Peyer's patch (tissue), 4 donors: ENCODE data around the gene MYOM3. TPM values are rescaled to one million over a fixed set of nuclear protein-coding genes. Genes with fewer than 3 reads are reported as not detected.

Experiments used
- DNase-seq, 3 donors: peaks; one replicate each; pipeline ENCODE4 v3.0.0-alpha.2; 2017 to 2019
- H3K27ac ChIP-seq, 4 donors: fragments of 200-600 bp; sonication (generic); one replicate each; pipeline ENCODE4 v1.5.1; 2016 to 2019
- H3K27me3 ChIP-seq, 2 donors: fragments of 200-600 bp; sonication (generic); one replicate each; pipeline ENCODE4 v1.5.1; 2019
- H3K36me3 ChIP-seq, 3 donors: fragments of 200-600 bp; sonication (generic); one replicate each; pipeline ENCODE4 v1.5.1; 2016 to 2019
- H3K4me1 ChIP-seq, 4 donors: fragments of 200-600 bp; sonication (generic); one replicate each; pipeline ENCODE4 v1.5.1; 2016 to 2019
- H3K4me3 ChIP-seq, 4 donors: fragments of 200-600 bp; sonication (generic); 1 replicate in 3 of 4; 2 replicates in 1 of 4; pipeline ENCODE4 v1.5.1; 2016 to 2019; ENCODE audit warnings: mild to moderate bottlenecking in 1 of 4
- H3K9me3 ChIP-seq, 4 donors: fragments of 200-600 bp; sonication (generic); one replicate each; pipeline ENCODE4 v1.5.1; 2016 to 2019; ENCODE audit warnings: mild to moderate bottlenecking in 1 of 4
- CTCF ChIP-seq, 6 experiments: fragments of 450-650 bp in 4 of 6; fragments of 200-600 bp in 2 of 6; sonication (generic) in 1 of 6; IDR thresholded peaks; one replicate each; pipeline ENCODE4 v1.5.1; 2017 to 2019; ENCODE audit warnings: antibody characterized with exemption in 6 of 6, mild to moderate bottlenecking in 3 of 6, moderate library complexity in 1 of 6
- POLR2A ChIP-seq, 2 donors: fragments of 450-650 bp; IDR thresholded peaks; one replicate each; pipeline ENCODE4 v1.5.1; 2017; ENCODE audit warnings: antibody characterized with exemption in 2 of 2, mild to moderate bottlenecking in 2 of 2, moderate library complexity in 2 of 2
- total RNA-seq, 4 donors: library from RNA; depleted of rRNA; stranded (reverse); fragments of >200 nt; gene quantifications; one replicate each; pipeline ENCODE4 v1.1.0, GENCODE V29; 2016

Gene MYOM3
- total RNA-seq, 4 donors from 2014 or later, result 10.7 to 40.8 (median 24.7) TPM

DNA sequence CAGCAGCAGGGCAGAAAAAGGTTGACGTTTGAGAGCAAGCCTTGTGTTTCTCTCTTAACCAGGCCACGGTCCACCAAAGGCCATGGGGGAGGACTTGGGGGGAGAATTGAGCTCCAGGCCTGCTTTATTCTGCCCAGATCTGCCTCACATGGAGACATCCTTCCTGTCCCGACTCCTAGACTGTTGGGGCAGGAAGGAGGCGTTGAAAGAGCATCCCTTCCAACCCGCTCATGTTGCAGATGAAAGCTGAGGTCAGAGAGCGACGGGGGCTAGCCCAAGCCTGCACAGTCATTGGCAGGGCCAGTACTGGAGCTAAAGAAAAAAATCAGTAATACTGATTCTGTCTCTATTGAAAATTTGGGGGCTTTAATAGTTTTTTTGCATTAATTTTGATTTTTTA lies 46.6 kb downstream of the MYOM3 start:
- no peaks in the 10 kb centered on the region for H3K4me1 ChIP-seq
- H3K4me3 ChIP-seq, result no peak overlapping the region
- peaks cover 0 to 10% (median 0%) of the 10 kb centered on the region in 3 donors for H3K36me3 ChIP-seq
- TF ChIP-seq POLR2A (IDR thresholded peaks at IDR 0.05), result no peak
- TF ChIP-seq CTCF (IDR thresholded peaks at IDR 0.05), result no peak
- no peaks in the 10 kb centered on the region for H3K9me3 ChIP-seq
- H3K27me3 ChIP-seq, result no peaks in the 10 kb centered on the region
- DNase-seq, result no peak
- no peak overlapping the region for H3K27ac ChIP-seq

GRCh38 chr1:24062221-24062620 lies 49.7 kb downstream of the MYOM3 start:
- no peaks in the 10 kb centered on the region for H3K9me3 ChIP-seq
- H3K36me3 ChIP-seq, result peaks cover 0 to 10% (median 0%) of the 10 kb centered on the region in 3 donors
- no peaks in the 10 kb centered on the region for H3K27me3 ChIP-seq
- no peaks in the 10 kb centered on the region for H3K4me1 ChIP-seq
- no peak overlapping the region for H3K4me3 ChIP-seq
- no peak for TF ChIP-seq CTCF (IDR thresholded peaks at IDR 0.05)
- no peak for TF ChIP-seq POLR2A (IDR thresholded peaks at IDR 0.05)
- no peak for DNase-seq
- H3K27ac ChIP-seq, result no peak overlapping the region

GRCh38 chr1:24060482-24060881 lies 51.5 kb downstream of the MYOM3 start:
- peaks cover 0 to 10% (median 0%) of the 10 kb centered on the region in 3 donors for H3K36me3 ChIP-seq
- TF ChIP-seq POLR2A (IDR thresholded peaks at IDR 0.05) (no peak), CTCF (IDR thresholded peaks at IDR 0.05) (no peak)
- no peaks in the 10 kb centered on the region for H3K27me3 ChIP-seq
- H3K9me3 ChIP-seq, result no peaks in the 10 kb centered on the region
- H3K27ac ChIP-seq, result no peak overlapping the region
- no peak for DNase-seq
- no peak overlapping the region for H3K4me3 ChIP-seq
- no peaks in the 10 kb centered on the region for H3K4me1 ChIP-seq

DNA sequence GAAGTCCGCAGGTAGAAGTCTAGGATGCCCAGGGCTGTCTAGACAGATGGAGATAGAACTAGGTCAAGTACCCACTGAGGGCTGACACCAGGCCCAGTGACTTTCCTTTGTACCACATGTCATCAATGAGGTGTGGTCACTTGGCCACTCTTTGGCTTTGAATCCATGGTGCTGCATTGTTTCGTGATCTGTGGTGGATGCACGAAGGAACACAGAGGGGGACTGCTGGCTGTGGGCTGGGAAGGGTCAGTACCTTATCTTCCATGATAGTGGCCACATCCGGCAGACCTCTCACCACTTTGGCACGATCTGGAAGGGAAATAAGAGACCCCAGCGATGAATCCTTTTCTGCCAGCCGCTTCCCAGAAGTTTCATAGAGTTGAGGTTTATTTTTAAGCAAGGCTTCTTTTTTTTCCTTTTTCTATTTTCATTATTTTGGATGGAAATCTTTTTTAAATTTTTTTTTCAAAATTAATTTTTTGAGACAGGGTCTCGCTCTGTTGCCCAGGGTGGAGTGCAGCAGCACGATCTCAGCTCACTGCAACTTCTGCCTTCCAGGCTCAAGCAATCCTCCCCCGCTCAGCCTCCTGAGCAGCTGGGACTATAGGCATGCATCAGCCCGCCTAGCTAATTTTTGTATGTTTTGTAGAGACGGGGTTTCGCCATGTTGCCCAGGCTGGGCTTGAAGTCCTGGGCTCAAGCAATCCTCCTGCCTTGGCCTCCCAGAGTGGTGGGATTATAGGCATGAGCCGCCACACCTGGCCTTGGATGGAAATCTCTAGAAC lies 53.1 kb downstream of the MYOM3 start:
- H3K27me3 ChIP-seq, result no peaks in the 10 kb centered on the region
- H3K27ac ChIP-seq, result no peak overlapping the region
- no peak overlapping the region for H3K4me3 ChIP-seq
- TF ChIP-seq CTCF (IDR thresholded peaks at IDR 0.05), result no peak
- TF ChIP-seq POLR2A (IDR thresholded peaks at IDR 0.05), result no peak
- H3K4me1 ChIP-seq, result no peaks in the 10 kb centered on the region
- no peaks in the 10 kb centered on the region for H3K9me3 ChIP-seq
- peaks cover 0 to 10% (median 0%) of the 10 kb centered on the region in 3 donors for H3K36me3 ChIP-seq
- DNase-seq, result no peak

- H3K9me3 ChIP-seq, result no peaks in the 10 kb centered on the region
- no peak overlapping the region for H3K4me3 ChIP-seq
- H3K4me1 ChIP-seq, result no peaks in the 10 kb centered on the region
- no peak overlapping the region for H3K27ac ChIP-seq
- H3K36me3 ChIP-seq, result peaks cover 0 to 2% (median 0%) of the 10 kb centered on the region in 3 donors
- no peak for DNase-seq
- no peaks in the 10 kb centered on the region for H3K27me3 ChIP-seq
- TF ChIP-seq CTCF (IDR thresholded peaks at IDR 0.05), result no peak
- no peak for TF ChIP-seq POLR2A (IDR thresholded peaks at IDR 0.05)
Measured at GRCh38 chr1:24057171-24057570, 54.8 kb downstream of the MYOM3 start.
